ENCODE data around the gene DLG4. TPM values are rescaled to one million over a fixed set of nuclear protein-coding genes. Genes with fewer than 3 reads are reported as not detected.

Gene DLG4
- total RNA-seq, 1 donor from 2014 or later: 45.6 TPM

DNA sequence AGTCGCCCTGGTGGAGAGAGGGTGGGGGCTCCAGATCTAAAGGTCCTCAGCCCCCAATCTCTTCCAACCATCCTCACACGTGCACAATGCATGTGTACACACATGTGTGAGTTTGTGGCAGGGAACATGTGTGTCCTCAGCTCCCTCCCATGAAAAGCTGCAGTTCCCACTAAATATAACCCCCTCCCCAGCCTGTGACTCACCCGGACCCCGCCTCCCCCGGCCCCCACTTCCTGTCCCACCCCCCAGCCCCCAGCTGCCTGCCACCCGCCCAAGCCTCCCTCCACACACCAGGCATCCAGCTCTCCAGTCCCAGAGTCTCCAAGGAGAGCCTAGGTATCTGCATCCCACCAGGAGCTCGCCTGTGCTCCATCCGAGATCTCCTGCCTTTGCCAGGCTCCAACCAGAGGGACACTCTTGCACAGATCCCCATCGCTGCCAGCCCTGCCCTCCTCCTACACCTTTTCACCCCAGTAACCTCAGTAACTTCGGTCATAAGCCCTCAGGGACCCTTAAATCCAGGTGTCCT lies 3.9 kb downstream of the DLG4 start:
- DNase-seq (ENCODE audit: low read depth): no peak
- peaks cover 44% of the 10 kb centered on the region for H3K4me1 ChIP-seq (ENCODE audit: insufficient read depth, low read length)
- peak overlapping the region; percentile 79 for H3K9ac ChIP-seq (ENCODE audit: low read length)
- H3K36me3 Mint-ChIP-seq (ENCODE audit: low read depth, unreplicated experiment): peaks cover 7% of the 10 kb centered on the region
- H4K20me1 ChIP-seq (ENCODE audit: insufficient read depth, low read length): peaks cover 55% of the 10 kb centered on the region
- peak overlapping the region; percentile 42 for H3K27ac Mint-ChIP-seq (ENCODE audit: unreplicated experiment)
- H3K4me3 ChIP-seq (ENCODE audit: insufficient read depth, low read depth, low read length): peak overlapping the region; percentile 69
- no peaks in the 10 kb centered on the region for H3K36me3 ChIP-seq (ENCODE audit: insufficient read depth, low read length)
- no peaks in the 10 kb centered on the region for H3K9me3 Mint-ChIP-seq (ENCODE audit: unreplicated experiment)
- no peak overlapping the region for H2AFZ ChIP-seq (ENCODE audit: low read depth, low read length)
- H3K79me2 ChIP-seq (ENCODE audit: insufficient read depth, low read length): peaks cover 61% of the 10 kb centered on the region
- H3K27me3 ChIP-seq (ENCODE audit: insufficient read depth, low read length): no peaks in the 10 kb centered on the region
- FAIRE-seq: no peak
- H3K27ac ChIP-seq (ENCODE audit: low read depth, low read length): peak overlapping the region; percentile 73
- H3K4me3 Mint-ChIP-seq (ENCODE audit: unreplicated experiment): peak overlapping the region; percentile 84
- no peak for TF ChIP-seq EZH2 (IDR thresholded peaks at IDR 0.05; ENCODE audit: insufficient read depth, low read length)
- no peaks in the 10 kb centered on the region for H3K9me3 ChIP-seq (ENCODE audit: insufficient read depth, low read depth, low read length)
- peaks cover 29% of the 10 kb centered on the region for H3K4me1 Mint-ChIP-seq (ENCODE audit: low read depth, unreplicated experiment)
- H3K27me3 Mint-ChIP-seq (ENCODE audit: low read depth, unreplicated experiment): no peaks in the 10 kb centered on the region
- H3K4me2 ChIP-seq (ENCODE audit: low read length): peak overlapping the region; percentile 92

DNA sequence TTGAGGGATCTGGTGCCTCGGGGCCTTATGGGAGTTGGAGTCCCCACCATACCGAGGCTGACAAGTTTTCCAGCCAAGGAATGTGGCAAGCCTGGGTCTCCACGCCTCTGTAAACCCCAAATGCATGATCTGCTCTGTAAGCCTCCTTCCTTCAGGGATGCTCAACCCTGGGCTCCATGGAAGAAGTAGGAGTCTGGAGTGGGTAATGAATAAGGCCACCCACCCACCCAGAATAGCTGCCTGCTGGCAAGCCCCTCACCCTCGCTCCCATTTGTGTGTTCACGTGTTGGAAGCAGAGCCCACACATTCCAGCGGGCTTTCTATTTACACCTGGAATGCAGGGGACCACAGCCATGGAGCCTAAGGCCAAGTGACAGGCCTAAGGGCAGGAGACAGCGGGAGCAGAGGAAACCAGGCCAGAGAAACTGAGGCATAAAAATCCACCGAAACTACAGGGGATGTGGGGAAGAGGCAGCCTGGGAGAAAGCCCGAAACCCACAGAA lies 4.4 kb downstream of the DLG4 start:
- Mint-ChIP-seq H3K4me1 (ENCODE audit: low read depth, unreplicated experiment) (peaks cover 32% of the 10 kb centered on the region), H3K9me3 (ENCODE audit: unreplicated experiment) (no peaks in the 10 kb centered on the region), H3K4me3 (ENCODE audit: unreplicated experiment) (peak overlapping the region; percentile 84), H3K27ac (ENCODE audit: unreplicated experiment) (peak overlapping the region; percentile 99), H3K27me3 (ENCODE audit: low read depth, unreplicated experiment) (no peaks in the 10 kb centered on the region), H3K36me3 (ENCODE audit: low read depth, unreplicated experiment) (peaks cover 9% of the 10 kb centered on the region)
- H3K27me3 ChIP-seq (ENCODE audit: insufficient read depth, low read length): no peaks in the 10 kb centered on the region
- H3K4me3 ChIP-seq (ENCODE audit: insufficient read depth, low read depth, low read length): peak overlapping the region; percentile 69
- TF ChIP-seq, protein P1, sequence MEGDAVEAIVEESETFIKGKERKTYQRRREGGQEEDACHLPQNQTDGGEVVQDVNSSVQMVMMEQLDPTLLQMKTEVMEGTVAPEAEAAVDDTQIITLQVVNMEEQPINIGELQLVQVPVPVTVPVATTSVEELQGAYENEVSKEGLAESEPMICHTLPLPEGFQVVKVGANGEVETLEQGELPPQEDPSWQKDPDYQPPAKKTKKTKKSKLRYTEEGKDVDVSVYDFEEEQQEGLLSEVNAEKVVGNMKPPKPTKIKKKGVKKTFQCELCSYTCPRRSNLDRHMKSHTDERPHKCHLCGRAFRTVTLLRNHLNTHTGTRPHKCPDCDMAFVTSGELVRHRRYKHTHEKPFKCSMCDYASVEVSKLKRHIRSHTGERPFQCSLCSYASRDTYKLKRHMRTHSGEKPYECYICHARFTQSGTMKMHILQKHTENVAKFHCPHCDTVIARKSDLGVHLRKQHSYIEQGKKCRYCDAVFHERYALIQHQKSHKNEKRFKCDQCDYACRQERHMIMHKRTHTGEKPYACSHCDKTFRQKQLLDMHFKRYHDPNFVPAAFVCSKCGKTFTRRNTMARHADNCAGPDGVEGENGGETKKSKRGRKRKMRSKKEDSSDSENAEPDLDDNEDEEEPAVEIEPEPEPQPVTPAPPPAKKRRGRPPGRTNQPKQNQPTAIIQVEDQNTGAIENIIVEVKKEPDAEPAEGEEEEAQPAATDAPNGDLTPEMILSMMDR (IDR thresholded peaks at IDR 0.05; ENCODE audit: insufficient read depth, low read depth, low read length): no peak
- no peak for TF ChIP-seq EZH2 (IDR thresholded peaks at IDR 0.05; ENCODE audit: insufficient read depth, low read length)
- FAIRE-seq: peak; percentile 26
- no peaks in the 10 kb centered on the region for H3K36me3 ChIP-seq (ENCODE audit: insufficient read depth, low read length)
- no peak overlapping the region for H2AFZ ChIP-seq (ENCODE audit: low read depth, low read length)
- peaks cover 39% of the 10 kb centered on the region for H3K4me1 ChIP-seq (ENCODE audit: insufficient read depth, low read length)
- no peaks in the 10 kb centered on the region for H3K9me3 ChIP-seq (ENCODE audit: insufficient read depth, low read depth, low read length)
- no peak for DNase-seq (ENCODE audit: low read depth)
- peaks cover 56% of the 10 kb centered on the region for H4K20me1 ChIP-seq (ENCODE audit: insufficient read depth, low read length)
- H3K4me2 ChIP-seq (ENCODE audit: low read length): peak overlapping the region; percentile 92
- H3K27ac ChIP-seq (ENCODE audit: low read depth, low read length): peak overlapping the region; percentile 73
- peaks cover 61% of the 10 kb centered on the region for H3K79me2 ChIP-seq (ENCODE audit: insufficient read depth, low read length)
- peak overlapping the region; percentile 76 for H3K9ac ChIP-seq (ENCODE audit: low read length)

DNA sequence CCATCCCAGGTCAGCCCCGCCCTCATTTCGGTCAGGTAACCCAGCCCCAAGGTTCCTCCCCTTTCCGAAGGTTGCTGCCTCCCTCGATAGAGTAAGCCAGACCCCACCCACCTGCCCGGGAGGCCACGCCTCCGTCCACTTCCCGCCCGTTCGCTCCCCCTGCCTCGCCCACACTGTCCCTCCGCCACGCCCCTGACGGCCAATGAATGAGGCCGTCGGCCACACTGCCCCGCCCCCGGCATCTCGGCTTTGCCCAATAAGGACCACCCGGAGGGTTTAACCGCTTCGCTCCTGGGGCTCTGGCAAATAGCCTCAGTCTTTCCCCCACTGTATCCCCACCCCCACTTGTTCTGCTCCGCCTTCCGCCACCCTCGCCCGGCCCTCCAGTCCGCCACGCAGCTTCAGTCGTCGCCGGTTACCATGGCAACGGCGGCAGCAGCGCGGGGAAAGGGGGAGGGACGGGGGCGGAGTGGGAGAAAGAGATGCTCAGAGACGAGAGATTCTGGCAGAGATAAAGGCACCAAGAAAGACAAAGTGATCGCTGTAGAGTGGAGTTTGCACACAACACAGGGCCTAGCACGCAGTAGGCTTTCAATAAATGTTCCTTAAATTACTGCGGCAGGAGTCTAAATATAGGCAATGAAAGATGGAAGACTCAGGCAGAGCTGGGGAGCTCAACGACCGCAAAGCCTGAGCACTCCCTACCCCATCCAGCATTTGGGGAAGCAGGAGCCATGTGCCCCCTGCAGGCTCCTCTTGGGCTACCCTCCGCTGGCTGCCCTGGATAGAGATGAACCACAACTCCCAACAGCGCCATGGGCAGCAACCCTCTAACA lies 5.1 kb downstream of the DLG4 start:
- Mint-ChIP-seq H3K9me3 (ENCODE audit: unreplicated experiment) (no peaks in the 10 kb centered on the region), H3K36me3 (ENCODE audit: low read depth, unreplicated experiment) (peaks cover 12% of the 10 kb centered on the region), H3K4me1 (ENCODE audit: low read depth, unreplicated experiment) (peaks cover 33% of the 10 kb centered on the region), H3K27me3 (ENCODE audit: low read depth, unreplicated experiment) (no peaks in the 10 kb centered on the region), H3K27ac (ENCODE audit: unreplicated experiment) (peak overlapping the region; percentile 99), H3K4me3 (ENCODE audit: unreplicated experiment) (peak overlapping the region; percentile 84)
- DNase-seq (ENCODE audit: low read depth) (peak; percentile 88), FAIRE-seq (no peak)
- H3K27ac ChIP-seq (ENCODE audit: low read depth, low read length): peak overlapping the region; percentile 73
- TF ChIP-seq, protein P1 (IDR thresholded peaks at IDR 0.05; ENCODE audit: insufficient read depth, low read depth, low read length): peak; percentile 37
- TF ChIP-seq EZH2 (IDR thresholded peaks at IDR 0.05; ENCODE audit: insufficient read depth, low read length): no peak
- H3K4me3 ChIP-seq (ENCODE audit: insufficient read depth, low read depth, low read length): peak overlapping the region; percentile 69
- H2AFZ ChIP-seq (ENCODE audit: low read depth, low read length): no peak overlapping the region
- H3K9me3 ChIP-seq (ENCODE audit: insufficient read depth, low read depth, low read length): no peaks in the 10 kb centered on the region
- peak overlapping the region; percentile 92 for H3K4me2 ChIP-seq (ENCODE audit: low read length)
- H3K9ac ChIP-seq (ENCODE audit: low read length): peak overlapping the region; percentile 76
- no peaks in the 10 kb centered on the region for H3K36me3 ChIP-seq (ENCODE audit: insufficient read depth, low read length)
- H4K20me1 ChIP-seq (ENCODE audit: insufficient read depth, low read length): peaks cover 63% of the 10 kb centered on the region
- H3K27me3 ChIP-seq (ENCODE audit: insufficient read depth, low read length): no peaks in the 10 kb centered on the region
- H3K4me1 ChIP-seq (ENCODE audit: insufficient read depth, low read length): peaks cover 37% of the 10 kb centered on the region
- H3K79me2 ChIP-seq (ENCODE audit: insufficient read depth, low read length): peaks cover 63% of the 10 kb centered on the region
